Peyer's patch (tissue), 4 donors: Measurements from ENCODE around the gene CDCA7. TPM values are rescaled to one million over a fixed set of nuclear protein-coding genes. Genes with fewer than 3 reads are reported as not detected.

Source experiments
- DNase-seq, 3 donors: peaks; one replicate each; pipeline ENCODE4 v3.0.0-alpha.2; 2017 to 2019
- H3K27ac ChIP-seq, 4 donors: fragments of 200-600 bp; sonication (generic); one replicate each; pipeline ENCODE4 v1.5.1; 2016 to 2019
- H3K27me3 ChIP-seq, 2 donors: fragments of 200-600 bp; sonication (generic); one replicate each; pipeline ENCODE4 v1.5.1; 2019
- H3K36me3 ChIP-seq, 3 donors: fragments of 200-600 bp; sonication (generic); one replicate each; pipeline ENCODE4 v1.5.1; 2016 to 2019
- H3K4me1 ChIP-seq, 4 donors: fragments of 200-600 bp; sonication (generic); one replicate each; pipeline ENCODE4 v1.5.1; 2016 to 2019
- H3K4me3 ChIP-seq, 4 donors: fragments of 200-600 bp; sonication (generic); 1 replicate in 3 of 4; 2 replicates in 1 of 4; pipeline ENCODE4 v1.5.1; 2016 to 2019; ENCODE audit warnings: mild to moderate bottlenecking in 1 of 4
- H3K9me3 ChIP-seq, 4 donors: fragments of 200-600 bp; sonication (generic); one replicate each; pipeline ENCODE4 v1.5.1; 2016 to 2019; ENCODE audit warnings: mild to moderate bottlenecking in 1 of 4
- POLR2A ChIP-seq, 2 donors: fragments of 450-650 bp; IDR thresholded peaks; one replicate each; pipeline ENCODE4 v1.5.1; 2017; ENCODE audit warnings: antibody characterized with exemption in 2 of 2, mild to moderate bottlenecking in 2 of 2, moderate library complexity in 2 of 2
- total RNA-seq, 4 donors: library from RNA; depleted of rRNA; stranded (reverse); fragments of >200 nt; gene quantifications; one replicate each; pipeline ENCODE4 v1.1.0, GENCODE V29; 2016
- TF ChIP-seq, protein P1 (sequence below), 6 experiments: fragments of 450-650 bp in 4 of 6; fragments of 200-600 bp in 2 of 6; sonication (generic) in 1 of 6; IDR thresholded peaks; one replicate each; pipeline ENCODE4 v1.5.1; 2017 to 2019; ENCODE audit warnings: antibody characterized with exemption in 6 of 6, mild to moderate bottlenecking in 3 of 6, moderate library complexity in 1 of 6

CDCA7 gene
- total RNA-seq, 4 donors from 2014 or later, result 18.4 to 152 (median 46.1) TPM

DNA sequence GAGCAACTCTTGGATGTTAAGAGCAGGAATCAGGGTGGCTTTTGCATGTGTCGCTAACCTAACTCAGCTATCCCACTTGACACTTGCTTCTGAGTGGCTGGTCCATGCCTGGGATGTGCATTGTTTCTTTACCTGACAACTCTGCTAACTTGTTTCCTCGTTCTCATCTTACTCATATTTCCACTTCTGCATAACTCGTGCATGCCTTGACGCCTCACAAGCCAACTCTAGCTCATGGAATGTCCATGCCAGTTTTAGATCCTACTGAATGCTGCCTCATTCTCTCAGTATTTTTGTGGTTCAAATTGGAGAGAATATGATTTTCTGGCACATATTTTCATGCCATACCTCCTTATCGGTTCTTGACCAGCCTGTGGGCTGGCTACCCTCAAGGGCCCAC is 52.5 kb downstream of the CDCA7 start:
- Histone ChIP-seq H3K4me1 (peaks cover 0 to 1% (median 0%) of the 10 kb centered on the region in 4 donors), H3K9me3 (no peaks in the 10 kb centered on the region), H3K36me3 (no peaks in the 10 kb centered on the region), H3K4me3 (no peak overlapping the region), H3K27me3 (no peaks in the 10 kb centered on the region), H3K27ac (no peak overlapping the region)
- no peak for TF ChIP-seq POLR2A (IDR thresholded peaks at IDR 0.05)
- TF ChIP-seq, protein P1, sequence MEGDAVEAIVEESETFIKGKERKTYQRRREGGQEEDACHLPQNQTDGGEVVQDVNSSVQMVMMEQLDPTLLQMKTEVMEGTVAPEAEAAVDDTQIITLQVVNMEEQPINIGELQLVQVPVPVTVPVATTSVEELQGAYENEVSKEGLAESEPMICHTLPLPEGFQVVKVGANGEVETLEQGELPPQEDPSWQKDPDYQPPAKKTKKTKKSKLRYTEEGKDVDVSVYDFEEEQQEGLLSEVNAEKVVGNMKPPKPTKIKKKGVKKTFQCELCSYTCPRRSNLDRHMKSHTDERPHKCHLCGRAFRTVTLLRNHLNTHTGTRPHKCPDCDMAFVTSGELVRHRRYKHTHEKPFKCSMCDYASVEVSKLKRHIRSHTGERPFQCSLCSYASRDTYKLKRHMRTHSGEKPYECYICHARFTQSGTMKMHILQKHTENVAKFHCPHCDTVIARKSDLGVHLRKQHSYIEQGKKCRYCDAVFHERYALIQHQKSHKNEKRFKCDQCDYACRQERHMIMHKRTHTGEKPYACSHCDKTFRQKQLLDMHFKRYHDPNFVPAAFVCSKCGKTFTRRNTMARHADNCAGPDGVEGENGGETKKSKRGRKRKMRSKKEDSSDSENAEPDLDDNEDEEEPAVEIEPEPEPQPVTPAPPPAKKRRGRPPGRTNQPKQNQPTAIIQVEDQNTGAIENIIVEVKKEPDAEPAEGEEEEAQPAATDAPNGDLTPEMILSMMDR (IDR thresholded peaks at IDR 0.05), result no peak
- no peak for DNase-seq

DNA sequence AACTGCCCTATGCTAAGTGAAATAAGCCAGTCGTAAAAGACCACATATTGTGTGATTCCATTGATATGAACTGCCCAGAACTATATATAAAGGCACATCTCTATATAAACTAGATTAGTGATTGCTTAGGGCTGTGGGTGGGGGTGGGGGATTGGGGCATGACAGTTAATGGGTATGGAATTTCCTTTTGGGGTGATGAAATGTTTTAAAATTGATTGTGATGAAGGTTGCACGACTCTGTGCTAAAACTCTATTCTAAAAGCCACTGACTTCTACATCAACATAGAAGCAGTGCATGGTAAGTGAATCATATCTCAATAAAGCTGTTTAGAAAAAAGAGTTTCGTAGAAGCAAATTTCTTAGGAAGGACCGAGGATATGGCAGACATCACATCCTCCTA is 53.0 kb downstream of the CDCA7 start:
- no peak overlapping the region for H3K4me3 ChIP-seq
- TF ChIP-seq, protein P1 (IDR thresholded peaks at IDR 0.05), result no peak
- TF ChIP-seq POLR2A (IDR thresholded peaks at IDR 0.05), result no peak
- no peaks in the 10 kb centered on the region for H3K27me3 ChIP-seq
- DNase-seq, result no peak
- H3K9me3 ChIP-seq, result no peaks in the 10 kb centered on the region
- H3K4me1 ChIP-seq, result no peaks in the 10 kb centered on the region
- no peaks in the 10 kb centered on the region for H3K36me3 ChIP-seq
- no peak overlapping the region for H3K27ac ChIP-seq

DNA sequence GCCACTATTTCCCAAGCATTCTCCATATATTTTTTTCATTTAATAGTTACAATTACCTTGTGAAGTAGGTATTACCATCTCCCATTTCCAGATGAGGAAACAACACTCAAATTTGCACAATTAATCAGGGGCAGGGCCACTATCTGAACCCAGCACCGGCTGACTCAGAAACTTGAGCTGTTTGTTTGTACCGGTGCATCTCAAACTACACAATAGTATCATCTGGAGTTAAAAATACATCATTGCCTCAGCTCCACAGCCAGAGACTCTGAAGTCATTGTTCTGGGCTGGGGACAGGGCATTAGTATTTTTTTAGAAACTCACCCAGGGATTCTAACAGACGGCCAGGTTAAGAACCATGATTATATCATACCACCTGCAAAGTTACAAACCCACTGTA is 55.9 kb downstream of the CDCA7 start:
- DNase-seq, result no peak
- H3K36me3 ChIP-seq, result no peaks in the 10 kb centered on the region
- peaks cover 0 to 2% of the 10 kb centered on the region in 2 donors for H3K27me3 ChIP-seq
- TF ChIP-seq, protein P1 (IDR thresholded peaks at IDR 0.05), result no peak
- TF ChIP-seq POLR2A (IDR thresholded peaks at IDR 0.05), result no peak
- H3K27ac ChIP-seq, result no peak overlapping the region
- no peaks in the 10 kb centered on the region for H3K9me3 ChIP-seq
- no peak overlapping the region for H3K4me3 ChIP-seq
- H3K4me1 ChIP-seq, result no peaks in the 10 kb centered on the region

DNA sequence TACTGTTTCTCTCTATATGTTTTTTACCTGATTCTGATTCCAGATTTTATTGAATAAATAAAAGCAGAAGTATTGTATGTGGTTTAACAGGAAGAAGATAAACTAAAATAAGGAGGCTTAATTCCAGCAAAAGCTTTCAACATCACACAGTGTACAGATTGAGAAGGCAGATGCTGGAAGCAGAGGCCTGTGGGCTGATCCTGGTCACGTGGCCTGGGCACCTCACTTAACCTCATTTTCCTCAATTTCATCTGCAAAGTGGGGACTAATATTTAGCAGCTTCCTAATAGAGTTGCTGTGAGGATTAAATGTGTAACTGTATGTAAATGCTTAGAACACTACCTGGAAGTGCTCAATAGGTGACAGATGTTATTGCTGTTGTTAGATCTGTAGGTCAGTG is 58.0 kb downstream of the CDCA7 start:
- Histone ChIP-seq H3K27me3 (peaks cover 0 to 7% of the 10 kb centered on the region in 2 donors), H3K36me3 (no peaks in the 10 kb centered on the region), H3K4me3 (no peak overlapping the region), H3K9me3 (no peaks in the 10 kb centered on the region), H3K4me1 (no peaks in the 10 kb centered on the region), H3K27ac (no peak overlapping the region)
- TF ChIP-seq POLR2A (IDR thresholded peaks at IDR 0.05), result no peak
- TF ChIP-seq, protein P1 (IDR thresholded peaks at IDR 0.05), result no peak
- DNase-seq, result no peak

DNA sequence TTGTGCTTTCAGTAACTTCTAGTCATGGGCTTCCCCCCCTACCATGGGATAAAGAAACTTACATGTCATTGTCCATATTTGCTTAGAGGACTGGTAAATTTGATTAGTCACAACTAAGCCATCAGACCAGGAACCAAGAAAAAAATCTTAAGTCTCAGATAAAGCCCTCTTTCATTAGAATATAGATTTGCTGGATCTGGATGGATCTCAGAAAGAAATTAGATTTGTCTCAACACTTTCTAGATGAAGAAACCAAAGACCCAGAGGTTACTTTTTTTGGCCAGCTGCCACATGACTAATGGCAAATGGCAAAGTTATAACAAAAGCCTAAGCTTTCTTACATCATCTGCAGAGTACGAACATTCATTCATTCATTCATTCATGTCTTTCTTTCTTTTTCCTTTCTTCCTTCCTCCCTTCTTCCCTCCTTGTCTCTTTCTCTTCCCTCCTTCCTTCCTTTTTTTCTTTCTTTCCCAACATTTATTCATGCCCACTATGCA is 60.2 kb downstream of the CDCA7 start:
- Histone ChIP-seq H3K9me3 (no peaks in the 10 kb centered on the region), H3K27me3 (peaks cover 0 to 7% of the 10 kb centered on the region in 2 donors), H3K4me1 (no peaks in the 10 kb centered on the region), H3K4me3 (no peak overlapping the region), H3K27ac (no peak overlapping the region), H3K36me3 (no peaks in the 10 kb centered on the region)
- DNase-seq, result no peak
- TF ChIP-seq, protein P1 (IDR thresholded peaks at IDR 0.05), result no peak
- no peak for TF ChIP-seq POLR2A (IDR thresholded peaks at IDR 0.05)
